ENCODE data around the gene TACR2.
A peak's percentile ranks its signal among the peaks of the same experiment; 100 is the strongest.
"Not testable (repeated sequence)": the region's sequence is repeated elsewhere in the genome, so short reads cannot be mapped to it uniquely, and the experiment has no call there.

The TACR2 gene

DNA sequence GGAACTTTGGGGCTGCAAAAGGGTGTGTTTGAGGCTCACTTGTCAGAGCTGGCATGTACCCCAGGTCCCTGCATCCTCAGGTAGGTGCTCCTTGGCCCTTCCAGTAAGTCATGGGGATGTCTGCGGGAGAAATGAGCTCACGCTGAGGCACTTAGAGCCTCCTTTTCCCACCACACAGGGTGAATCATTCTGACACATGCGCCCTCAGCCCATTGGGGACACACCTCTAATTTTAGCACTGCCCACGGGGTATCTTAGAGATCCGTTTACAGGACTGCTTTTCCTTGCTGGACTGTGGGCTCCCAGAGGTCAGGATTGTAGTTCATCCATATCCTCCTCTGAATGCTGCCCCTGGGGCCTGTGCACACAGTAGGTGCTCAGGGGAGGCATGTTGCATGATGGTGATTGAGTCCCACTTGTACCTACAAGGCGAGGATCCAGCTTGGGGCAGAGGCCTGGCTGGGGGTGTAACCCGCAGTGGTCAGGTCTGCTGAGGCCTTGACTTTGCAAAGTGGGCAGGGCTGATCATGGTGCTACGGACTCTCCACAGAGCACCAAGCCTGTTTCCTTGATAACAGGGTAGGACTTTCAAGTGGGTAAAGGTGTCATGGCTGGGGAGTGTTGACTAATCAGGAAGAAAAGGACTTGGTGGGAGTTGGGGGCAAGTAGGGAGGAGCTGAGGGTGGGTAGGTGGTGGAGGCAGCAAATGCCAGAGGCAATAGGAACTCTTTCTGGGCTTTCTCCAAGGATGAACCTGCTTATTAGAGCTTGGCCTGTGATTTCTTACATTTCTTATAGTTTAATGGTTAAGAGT lies 40.4 kb upstream of the TACR2 start:
- DNase-seq (ENCODE audit: low spot score in 2 of 2): no peak
- ATAC-seq (ENCODE audit: low read depth): no peak
- peaks cover 3% of the 10 kb centered on the region for H3K4me1 Mint-ChIP-seq
- no peaks in the 10 kb centered on the region for H3K9me3 Mint-ChIP-seq
- H3K36me3 Mint-ChIP-seq: no peaks in the 10 kb centered on the region
- H3K4me3 Mint-ChIP-seq: no peak overlapping the region
- no peak overlapping the region for H3K27ac Mint-ChIP-seq
- H3K27me3 Mint-ChIP-seq: peaks cover 17% of the 10 kb centered on the region

DNA sequence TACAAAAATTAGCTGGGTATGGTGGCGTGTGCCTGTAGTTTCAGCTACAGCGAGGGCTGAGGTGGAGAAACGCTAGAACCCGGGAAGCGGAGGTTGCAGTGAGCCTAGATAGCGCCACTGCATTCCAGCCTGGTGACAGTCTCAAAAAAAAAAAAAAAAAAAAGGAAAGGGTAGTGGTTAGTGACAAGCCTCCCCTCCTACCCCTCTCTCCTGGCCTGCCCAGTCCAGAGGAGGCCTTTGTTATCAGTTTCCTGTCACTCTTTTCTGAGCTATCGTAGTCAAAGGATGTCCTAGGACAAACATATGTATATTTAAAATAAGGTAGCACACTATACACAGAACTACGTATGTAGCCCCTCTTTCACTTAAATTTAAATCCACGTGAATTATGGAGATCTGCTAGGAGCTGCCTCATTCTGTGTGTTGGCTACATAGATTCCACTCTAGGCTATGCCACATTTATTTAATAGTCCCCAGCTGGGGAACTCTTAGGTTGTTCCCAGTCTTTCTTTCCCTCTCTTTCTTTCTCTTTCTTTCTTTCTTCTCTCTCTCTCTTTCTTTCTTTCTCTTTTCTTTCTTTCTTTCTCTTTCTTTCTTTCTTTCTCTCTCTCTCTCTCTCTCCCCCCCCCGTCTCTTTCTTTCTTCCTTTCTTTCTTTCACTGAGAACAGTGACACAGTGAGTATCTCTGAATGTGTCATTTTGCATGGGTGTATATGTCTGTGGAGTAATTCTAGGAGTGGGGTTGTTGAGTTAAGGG lies 38.5 kb upstream of the TACR2 start:
- Mint-ChIP-seq H3K27me3 (peaks cover 21% of the 10 kb centered on the region), H3K27ac (no peak overlapping the region), H3K36me3 (no peaks in the 10 kb centered on the region), H3K4me3 (no peak overlapping the region), H3K9me3 (no peaks in the 10 kb centered on the region), H3K4me1 (peaks cover 9% of the 10 kb centered on the region)
- ATAC-seq (ENCODE audit: low read depth) (no peak), DNase-seq (ENCODE audit: low spot score in 2 of 2) (no peak)

DNA sequence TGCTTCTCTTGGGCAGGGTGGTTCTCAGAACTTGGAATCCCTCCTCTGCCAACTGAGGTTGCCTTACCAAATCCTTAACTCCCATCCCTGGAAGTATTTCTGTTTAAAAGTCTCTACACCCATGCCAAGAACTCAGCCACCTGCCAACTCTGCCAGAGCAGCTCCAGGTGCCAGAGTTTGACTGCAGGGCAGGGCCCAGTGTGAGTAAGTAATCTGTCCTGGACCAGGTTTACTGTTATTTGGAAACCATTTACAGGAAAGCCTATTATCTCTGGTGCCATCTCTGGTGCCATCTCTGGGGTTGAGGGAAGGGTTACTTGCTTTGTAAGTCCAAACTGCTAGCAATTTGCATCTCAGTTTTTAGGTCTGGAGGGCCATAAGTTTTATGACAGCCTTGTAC lies 37.1 kb upstream of the TACR2 start:
- no peak for ATAC-seq (ENCODE audit: low read depth)
- H3K9me3 Mint-ChIP-seq: no peaks in the 10 kb centered on the region
- DNase-seq (ENCODE audit: low spot score in 2 of 2): no peak
- H3K36me3 Mint-ChIP-seq: no peaks in the 10 kb centered on the region
- no peak overlapping the region for H3K27ac Mint-ChIP-seq
- H3K4me3 Mint-ChIP-seq: no peak overlapping the region
- peaks cover 23% of the 10 kb centered on the region for H3K27me3 Mint-ChIP-seq
- H3K4me1 Mint-ChIP-seq: peaks cover 9% of the 10 kb centered on the region

DNA sequence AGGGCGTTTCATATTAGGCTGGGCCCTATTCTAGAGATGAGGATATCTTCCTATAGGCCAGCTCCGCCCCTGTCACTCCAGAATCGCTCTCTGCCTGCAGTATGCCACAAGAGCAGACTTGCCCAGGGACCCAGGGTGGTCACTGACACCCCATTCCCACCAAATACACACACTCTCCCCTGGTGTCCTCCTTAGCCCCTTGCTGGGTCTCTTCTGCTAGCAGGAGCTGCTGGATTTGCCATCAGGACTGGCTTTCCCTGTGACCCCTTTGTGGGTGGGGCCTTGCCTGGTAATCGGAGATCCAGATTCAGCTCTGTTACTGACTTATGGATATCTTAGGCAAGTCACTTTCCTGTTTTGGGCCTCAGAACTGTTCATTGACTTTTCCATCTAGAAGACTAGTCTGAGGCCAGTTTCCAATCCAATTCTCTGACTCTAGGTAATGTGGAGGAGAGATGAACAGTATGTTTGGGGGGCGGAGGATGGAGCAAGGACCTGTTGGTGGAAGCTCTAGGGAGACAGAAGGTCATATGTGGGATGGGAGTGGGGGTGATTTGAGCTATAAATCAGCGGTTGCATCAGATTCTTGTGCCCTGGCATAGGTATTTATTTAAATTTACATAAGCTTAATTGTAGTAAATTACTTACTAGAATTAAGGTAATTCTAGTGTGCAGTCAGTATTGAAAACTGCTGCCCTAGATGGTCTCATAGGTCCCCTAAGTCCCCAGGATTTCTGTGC lies 36.1 kb upstream of the TACR2 start:
- no peak for DNase-seq (ENCODE audit: low spot score in 2 of 2)
- no peaks in the 10 kb centered on the region for H3K36me3 Mint-ChIP-seq
- H3K4me3 Mint-ChIP-seq: peak overlapping the region; percentile 30
- ATAC-seq (ENCODE audit: low read depth): no peak
- H3K4me1 Mint-ChIP-seq: peaks cover 9% of the 10 kb centered on the region
- peaks cover 23% of the 10 kb centered on the region for H3K27me3 Mint-ChIP-seq
- H3K27ac Mint-ChIP-seq: no peak overlapping the region
- H3K9me3 Mint-ChIP-seq: no peaks in the 10 kb centered on the region

DNA sequence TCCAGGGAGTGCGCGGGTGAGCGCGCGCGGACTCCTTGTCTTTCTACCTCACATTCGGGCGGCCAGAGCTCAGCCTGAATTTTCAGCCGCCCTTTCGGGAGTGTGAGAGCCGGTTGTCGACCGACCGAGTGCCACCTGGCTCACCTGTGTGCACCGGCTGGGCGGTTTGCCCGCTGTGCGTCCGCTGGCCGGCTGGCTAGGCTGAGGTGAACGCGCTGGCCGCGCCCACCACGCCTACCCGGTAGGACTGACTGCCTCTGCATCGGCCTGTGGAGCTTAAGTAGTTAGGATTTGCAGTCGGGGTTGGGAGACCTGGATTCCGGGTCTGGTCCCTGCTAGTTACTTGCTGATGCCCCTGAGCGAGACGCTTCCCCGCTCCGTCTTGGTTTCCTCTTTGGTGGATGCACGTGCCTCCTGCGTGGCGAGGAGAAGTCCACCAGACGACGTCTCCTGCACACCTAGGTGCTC lies 35.1 kb upstream of the TACR2 start:
- no peaks in the 10 kb centered on the region for H3K36me3 Mint-ChIP-seq
- peak overlapping the region; percentile 86 for H3K4me3 Mint-ChIP-seq
- DNase-seq (ENCODE audit: low spot score in 2 of 2) (no peak), ATAC-seq (ENCODE audit: low read depth) (peak; percentile 21)
- H3K4me1 Mint-ChIP-seq: peaks cover 9% of the 10 kb centered on the region
- H3K9me3 Mint-ChIP-seq: no peaks in the 10 kb centered on the region
- no peak overlapping the region for H3K27ac Mint-ChIP-seq
- H3K27me3 Mint-ChIP-seq: peaks cover 19% of the 10 kb centered on the region

DNA sequence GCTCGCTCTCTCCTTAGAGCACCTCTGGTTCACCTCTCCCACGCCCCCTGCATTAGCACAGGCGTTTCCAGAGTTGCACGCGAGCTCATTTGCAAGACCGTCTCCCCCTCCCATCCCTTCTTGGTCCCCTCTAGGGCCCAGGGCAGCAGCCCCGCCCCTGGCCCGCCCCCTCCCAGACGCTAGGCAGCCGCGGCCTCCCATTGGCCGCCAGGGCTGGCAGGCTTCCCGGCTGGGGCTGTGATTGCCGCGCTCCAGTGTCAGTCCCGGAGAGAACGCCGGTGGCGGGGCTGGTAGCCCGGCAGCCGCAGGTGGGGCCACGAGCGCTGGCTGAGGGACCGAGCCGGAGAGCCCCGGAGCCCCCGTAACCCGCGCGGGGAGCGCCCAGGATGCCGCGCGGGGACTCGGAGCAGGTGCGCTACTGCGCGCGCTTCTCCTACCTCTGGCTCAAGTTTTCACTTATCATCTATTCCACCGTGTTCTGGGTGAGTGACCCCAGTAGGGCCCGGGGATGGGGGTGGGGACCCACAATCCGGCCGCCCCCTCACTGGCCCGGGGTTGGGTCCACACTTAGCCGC lies 34.6 kb upstream of the TACR2 start, which contains the start of gene TSPAN15:
Gene TSPAN15 (plus strand): TSS at position 257 of the 575 bp plus-strand sequence. CDS start 130 bp downstream, at position 387.
- Mint-ChIP-seq H3K27ac (no peak within 1 kb of the TSS), H3K4me3 (peak within 1 kb of the TSS; percentile 86), H3K36me3 (no peaks in the 10 kb centered on the region), H3K9me3 (no peaks in the 10 kb centered on the region), H3K4me1 (peaks cover 9% of the 10 kb centered on the region), H3K27me3 (peaks cover 21% of the 10 kb centered on the region)
- peak; percentile 86 for ATAC-seq (ENCODE audit: low read depth)
- peak; percentile 15 to 21 for DNase-seq (ENCODE audit: low spot score in 2 of 2)

DNA sequence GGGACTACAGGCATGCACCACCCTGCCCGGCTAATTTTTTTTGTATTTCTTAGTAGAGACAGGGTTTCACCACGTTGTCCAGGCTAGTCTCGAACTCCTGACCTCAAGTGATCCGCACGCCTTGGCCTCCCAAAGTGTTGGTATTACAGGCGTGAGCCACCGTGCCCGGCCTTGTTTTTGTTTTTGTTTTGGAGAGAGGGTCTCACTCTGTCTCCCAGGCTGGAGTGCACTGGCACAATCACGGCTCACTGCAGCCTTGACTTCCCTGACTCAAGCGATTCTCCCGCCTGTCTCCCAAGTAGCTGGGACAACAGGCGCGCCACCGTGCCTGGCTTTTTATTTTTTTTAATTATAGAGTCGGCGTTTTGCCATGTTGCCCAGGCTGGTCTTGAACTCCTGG lies 33.7 kb upstream of the TACR2 start:
- H3K36me3 Mint-ChIP-seq; H3K9me3 Mint-ChIP-seq; H3K4me1 Mint-ChIP-seq; ATAC-seq (ENCODE audit: low read depth); DNase-seq (ENCODE audit: low spot score in 2 of 2); H3K27ac Mint-ChIP-seq; H3K4me3 Mint-ChIP-seq: not testable (repeated sequence)
- peaks cover 20% of the 10 kb centered on the region for H3K27me3 Mint-ChIP-seq

DNA sequence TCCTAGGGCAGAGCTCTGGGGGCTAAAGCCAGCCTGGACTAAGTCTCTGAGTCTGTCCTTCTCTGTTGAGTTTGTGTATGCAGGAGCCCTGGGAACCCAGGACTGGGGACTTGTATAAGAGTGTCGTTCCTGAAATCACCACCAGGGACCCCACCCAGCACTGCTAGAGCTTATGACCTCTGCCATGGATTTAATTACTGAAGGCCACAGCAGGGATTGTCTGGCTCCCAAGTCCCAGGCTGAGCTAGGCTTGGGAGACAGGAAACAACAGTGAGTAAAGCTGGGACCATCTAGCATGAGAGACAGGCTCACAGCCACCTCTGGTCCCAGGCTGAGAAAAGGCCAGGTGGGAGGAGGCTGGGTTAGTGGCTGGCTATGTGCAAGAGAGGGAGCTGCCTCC lies 33.1 kb upstream of the TACR2 start:
- H3K27ac Mint-ChIP-seq: no peak overlapping the region
- no peak overlapping the region for H3K4me3 Mint-ChIP-seq

DNA sequence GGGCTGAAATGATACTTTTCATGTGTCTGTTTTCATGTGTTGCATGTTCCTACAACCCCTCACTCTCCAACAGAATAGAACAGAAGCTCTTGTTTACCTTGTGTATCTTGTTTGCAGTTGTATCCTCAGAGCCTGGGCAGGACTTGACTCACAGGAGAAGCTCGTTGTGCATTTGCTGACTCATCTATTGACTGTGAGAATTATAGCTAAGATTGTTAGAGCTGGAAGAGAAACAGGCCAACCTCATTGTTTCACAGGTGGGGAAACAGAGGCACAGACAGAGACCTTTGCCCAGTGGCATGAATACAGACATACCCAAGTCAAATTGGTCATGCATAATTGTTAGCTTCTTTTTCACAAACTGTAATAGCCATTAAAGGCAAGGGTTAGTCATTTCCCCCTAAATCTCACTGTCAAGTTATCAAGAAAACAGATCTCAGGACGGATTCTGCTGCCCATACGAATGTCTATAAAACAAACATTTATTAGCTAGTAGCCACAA lies 30.0 kb upstream of the TACR2 start:
- Mint-ChIP-seq H3K27ac (no peak overlapping the region), H3K9me3 (peaks cover 2% of the 10 kb centered on the region), H3K4me1 (peaks cover 3% of the 10 kb centered on the region), H3K4me3 (no peak overlapping the region), H3K36me3 (no peaks in the 10 kb centered on the region), H3K27me3 (peaks cover 15% of the 10 kb centered on the region)
- ATAC-seq (ENCODE audit: low read depth) (no peak), DNase-seq (ENCODE audit: low spot score in 2 of 2) (no peak)

More for the DNA sequence above, 33.1 kb upstream of the TACR2 start:
- peak; percentile 54 for ATAC-seq (ENCODE audit: low read depth)
- no peaks in the 10 kb centered on the region for H3K36me3 Mint-ChIP-seq
- no peak for DNase-seq (ENCODE audit: low spot score in 2 of 2)
- H3K9me3 Mint-ChIP-seq: peaks cover 2% of the 10 kb centered on the region
- peaks cover 21% of the 10 kb centered on the region for H3K27me3 Mint-ChIP-seq
- H3K4me1 Mint-ChIP-seq: peaks cover 9% of the 10 kb centered on the region

DNA sequence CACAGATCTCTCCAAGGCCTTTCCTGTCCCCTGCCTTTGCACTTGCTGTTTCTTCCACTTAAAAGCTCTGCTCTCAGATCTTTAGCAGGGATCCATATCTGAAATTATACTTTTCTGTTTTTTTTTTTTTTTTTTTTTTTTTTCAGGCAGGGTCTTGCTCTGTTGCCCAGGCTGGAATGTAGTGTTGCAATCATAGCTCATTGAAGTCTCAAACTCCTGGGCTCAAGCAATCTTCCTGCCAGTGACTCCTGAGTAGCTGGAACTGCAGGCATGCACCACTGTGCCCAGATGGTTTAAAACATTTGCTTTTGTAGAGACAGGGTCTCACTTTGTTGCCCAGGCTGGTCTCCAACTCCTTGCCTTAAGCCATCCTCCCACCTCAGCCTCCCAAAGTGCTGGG lies 29.5 kb upstream of the TACR2 start:
- Mint-ChIP-seq H3K36me3 (no peaks in the 10 kb centered on the region), H3K27ac (no peak overlapping the region)
- no peak for DNase-seq (ENCODE audit: low spot score in 2 of 2)

DNA sequence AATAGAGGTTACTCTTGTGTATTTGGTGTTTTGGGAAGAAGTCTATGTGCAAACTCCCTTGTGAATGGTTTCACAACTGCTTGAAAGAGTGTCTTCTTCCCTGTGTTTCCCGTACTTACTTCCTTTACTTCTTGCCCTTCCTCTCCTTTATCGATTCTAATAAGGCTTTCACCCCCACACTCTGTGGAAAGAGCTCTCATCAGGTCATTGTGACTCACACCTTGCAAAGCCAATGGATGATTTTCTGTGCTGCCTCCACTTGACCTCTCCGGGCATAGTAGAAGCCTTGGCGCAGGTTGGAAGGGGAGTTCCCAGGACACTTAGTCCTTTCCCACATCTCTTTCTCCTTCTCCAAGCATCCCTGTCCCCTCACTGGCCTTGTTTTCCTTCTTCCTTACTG lies 28.3 kb upstream of the TACR2 start:
- H3K9me3 Mint-ChIP-seq: peaks cover 2% of the 10 kb centered on the region
- no peak overlapping the region for H3K4me3 Mint-ChIP-seq
- no peak for DNase-seq (ENCODE audit: low spot score in 2 of 2)
- no peak for ATAC-seq (ENCODE audit: low read depth)
- no peaks in the 10 kb centered on the region for H3K36me3 Mint-ChIP-seq
- H3K27ac Mint-ChIP-seq: no peak overlapping the region
- H3K27me3 Mint-ChIP-seq: peaks cover 15% of the 10 kb centered on the region
- no peaks in the 10 kb centered on the region for H3K4me1 Mint-ChIP-seq

More for the DNA sequence above, 29.5 kb upstream of the TACR2 start:
- Mint-ChIP-seq H3K4me1 (peaks cover 3% of the 10 kb centered on the region), H3K27me3 (peaks cover 15% of the 10 kb centered on the region), H3K4me3 (no peak overlapping the region), H3K9me3 (peaks cover 2% of the 10 kb centered on the region)
- no peak for ATAC-seq (ENCODE audit: low read depth)

DNA sequence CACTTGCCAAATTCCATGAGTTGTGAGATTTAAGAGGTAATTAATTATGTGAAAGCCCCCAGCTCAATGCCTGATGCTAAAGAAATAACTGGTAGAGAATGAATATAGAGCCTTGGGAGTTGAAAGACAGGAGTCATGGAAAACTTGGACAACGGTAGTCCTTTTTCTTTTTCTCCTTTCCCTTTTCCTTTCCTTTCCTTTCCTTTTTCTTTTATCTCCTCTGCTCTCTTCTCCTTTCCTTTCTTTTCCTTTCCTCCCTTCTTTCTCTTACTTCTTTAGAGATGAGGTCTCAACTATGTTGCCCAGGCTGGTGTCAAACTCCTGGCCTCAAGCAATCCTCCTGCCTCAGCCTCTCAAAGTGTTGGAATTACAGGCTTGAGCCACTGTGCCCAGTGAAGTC lies 26.6 kb upstream of the TACR2 start:
- no peak for ATAC-seq (ENCODE audit: low read depth)
- H3K4me1 Mint-ChIP-seq: no peaks in the 10 kb centered on the region
- no peaks in the 10 kb centered on the region for H3K36me3 Mint-ChIP-seq
- H3K27ac Mint-ChIP-seq: no peak overlapping the region
- H3K27me3 Mint-ChIP-seq: peaks cover 12% of the 10 kb centered on the region
- no peak for DNase-seq (ENCODE audit: low spot score in 2 of 2)
- no peak overlapping the region for H3K4me3 Mint-ChIP-seq
- peaks cover 2% of the 10 kb centered on the region for H3K9me3 Mint-ChIP-seq

DNA sequence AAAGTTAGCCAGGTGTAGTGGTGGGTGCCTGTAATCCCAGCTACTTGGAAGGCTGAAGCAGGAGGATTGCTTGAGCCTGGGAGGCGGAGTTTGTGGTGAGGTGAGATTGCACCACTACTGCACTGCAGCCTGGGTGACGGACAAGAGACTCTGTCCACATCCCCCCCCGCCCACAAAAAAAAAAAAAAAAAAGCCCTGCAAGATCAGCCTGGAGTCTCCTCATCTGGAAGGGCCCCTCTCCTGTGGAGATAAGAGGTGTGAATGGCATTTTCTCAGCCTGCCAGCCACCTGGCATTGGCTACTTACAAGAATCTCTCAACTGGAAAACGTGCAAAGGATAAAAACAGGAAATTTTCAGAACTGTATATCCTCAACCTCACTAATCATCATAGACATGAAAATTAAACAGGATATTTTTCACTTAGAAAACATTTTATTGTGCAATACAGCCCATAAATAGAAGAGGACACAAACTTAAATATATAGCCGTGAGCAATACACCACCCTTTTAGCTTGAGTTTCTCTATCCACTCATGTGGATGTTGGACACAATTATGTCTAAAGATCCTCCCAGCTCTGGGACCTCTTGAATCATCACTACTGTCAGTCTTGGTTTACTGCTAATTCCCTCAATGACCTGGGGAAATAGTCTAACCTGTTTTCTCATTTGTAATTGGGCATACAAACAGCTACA lies 23.2 kb upstream of the TACR2 start:
- no peak overlapping the region for H3K27ac Mint-ChIP-seq
- no peak overlapping the region for H3K4me3 Mint-ChIP-seq
- no peak for ATAC-seq (ENCODE audit: low read depth)
- H3K36me3 Mint-ChIP-seq: no peaks in the 10 kb centered on the region
- H3K27me3 Mint-ChIP-seq: peaks cover 15% of the 10 kb centered on the region
- no peaks in the 10 kb centered on the region for H3K4me1 Mint-ChIP-seq
- no peaks in the 10 kb centered on the region for H3K9me3 Mint-ChIP-seq
- no peak for DNase-seq (ENCODE audit: low spot score in 2 of 2)
